HepG2 (cell line): ENCODE data around the gene OSBPL10. TPM values are rescaled to one million over a fixed set of nuclear protein-coding genes. Genes with fewer than 3 reads are reported as not detected.

Experiments
- ATAC-seq: fragments of 200-7000 bp; cut with Tn5 transposase; 3 replicates; pipeline ENCODE4 v1.9.1; 2020; ENCODE audit warnings: mild to moderate bottlenecking, moderate library complexity
- BruUV-seq: library from RNA; stranded (reverse); fragments of 400-500 nt; replicated peaks from 2 replicates; lab custom pipeline; 2021; lab: Mats Ljungman, UMichigan
- CTCF ChIA-PET: fragments of 300-600 bp; formaldehyde crosslinking; extraction: SDS; loops from one replicate; lab custom pipeline; 2021; ENCODE audit warnings: low total read pairs, inconsistent platforms, low intra/inter-chr PET ratio; lab: Yijun Ruan, JAX
- POLR2A ChIA-PET: fragments of 350-600 bp; sonication (Branson Sonifier 250); formaldehyde crosslinking; loops from one replicate; lab custom pipeline; 2020; ENCODE audit warnings: antibody characterized with exemption, inconsistent platforms; lab: Yijun Ruan, JAX
- DNase-seq: peaks from one replicate; pipeline ENCODE4 v3.0.0-alpha.2; 2015; ENCODE audit warnings: low spot score
- FAIRE-seq: peaks from 3 replicates; lab custom pipeline; 2011; peaks lifted over from hg19 to GRCh38; lab: Jason Lieb, UNC
- H2AFZ ChIP-seq: one replicate; pipeline ENCODE4 v1.6.1; 2011; ENCODE audit warnings: low read length, inconsistent platforms
- H3K27ac ChIP-seq: fragments of 300-600 bp; 3 replicates; pipeline ENCODE4 v1.8.0; 2011; ENCODE audit warnings: mixed run types, mild to moderate bottlenecking, mixed read lengths, low read length, inconsistent platforms; ENCODE audit not compliant: insufficient read depth; ENCODE audit errors: extremely low read length
- H3K27me3 ChIP-seq, 2 experiments: fragments of 200-600 bp in 1 of 2; 2 replicates in 1 of 2; 3 replicates in 1 of 2; pipeline versions ENCODE4 v1.6.0 to v1.8.0; 2011; ENCODE audit warnings: low read length in 2 of 2, mild to moderate bottlenecking in 2 of 2, moderate library complexity in 2 of 2, inconsistent platforms in 1 of 2; ENCODE audit not compliant: insufficient read depth in 2 of 2, control insufficient read depth in 1 of 2
- H3K36me3 ChIP-seq, 2 experiments: fragments of 200-600 bp in 1 of 2; replicated peaks in 1 of 2; 2 replicates in 1 of 2; 3 replicates in 1 of 2; pipeline versions ENCODE4 v1.5.1 to v1.8.0; 2011; ENCODE audit warnings: low read length in 2 of 2, inconsistent platforms in 1 of 2; ENCODE audit not compliant: insufficient read depth in 2 of 2, control insufficient read depth in 1 of 2
- H3K4me1 ChIP-seq: 2 replicates; pipeline ENCODE4 v1.5.1; 2012; ENCODE audit warnings: low read length, inconsistent platforms; ENCODE audit not compliant: insufficient read depth
- H3K4me2 ChIP-seq: 2 replicates; pipeline ENCODE4 v1.6.0; 2011; ENCODE audit warnings: low read depth, low read length, inconsistent platforms
- H3K4me3 ChIP-seq, 3 experiments: fragments of 200-600 bp in 1 of 3; sonication (generic), shearing (Covaris generic) in 1 of 3; replicated peaks in 1 of 3; 2 replicates each; pipeline ENCODE4 v1.5.1; 2011 to 2016; ENCODE audit warnings: low read length in 3 of 3, inconsistent platforms in 2 of 3, low read depth in 2 of 3, mild to moderate bottlenecking in 2 of 3, control low read depth in 1 of 3, mixed read lengths in 1 of 3; ENCODE audit not compliant: insufficient read depth in 1 of 3
- H3K79me2 ChIP-seq: one replicate; pipeline ENCODE4 v1.6.1; 2011; ENCODE audit warnings: low read length, inconsistent platforms; ENCODE audit not compliant: insufficient read depth
- H3K9ac ChIP-seq: 2 replicates; pipeline ENCODE4 v1.6.0; 2011; ENCODE audit warnings: mild to moderate bottlenecking, low read depth, low read length, inconsistent platforms; ENCODE audit not compliant: insufficient read depth
- H3K9me3 ChIP-seq: 2 replicates; pipeline ENCODE4 v1.5.1; 2012; ENCODE audit warnings: mild to moderate bottlenecking, low read length
- H4K20me1 ChIP-seq: 2 replicates; pipeline ENCODE4 v1.6.0; 2011; ENCODE audit warnings: inconsistent platforms, mild to moderate bottlenecking, low read length, moderate library complexity; ENCODE audit not compliant: insufficient read depth
- CEBPZ ChIP-seq: IDR thresholded peaks from 2 replicates; pipeline ENCODE4 v1.6.1; 2012; ENCODE audit warnings: low read length, improper control_type of control experiment
- EED ChIP-seq: sonication (generic); formaldehyde crosslinking; IDR thresholded peaks from 2 replicates; pipeline ENCODE4 v1.5.0; 2020; ENCODE audit warnings: mild to moderate bottlenecking, missing genetic modification reagents
- FOSL2 ChIP-seq: sonication (generic); formaldehyde crosslinking; IDR thresholded peaks from 2 replicates; pipeline ENCODE4 v1.4.0; 2020; ENCODE audit warnings: missing genetic modification reagents
- GMEB1 ChIP-seq: sonication (generic); formaldehyde crosslinking; IDR thresholded peaks from 2 replicates; pipeline ENCODE4 v1.5.1; 2020; ENCODE audit warnings: missing genetic modification reagents, mild to moderate bottlenecking, borderline replicate concordance
- GMEB2 ChIP-seq: IDR thresholded peaks from 2 replicates; pipeline ENCODE4 v1.6.1; 2016; ENCODE audit warnings: missing biosample characterization, missing genetic modification reagents, low read depth
- KDM3A ChIP-seq: IDR thresholded peaks from 2 replicates; pipeline ENCODE4 v1.6.1; 2018; ENCODE audit warnings: low read depth, missing compliant biosample characterization
- MAZ ChIP-seq, 2 experiments: sonication (generic) in 1 of 2; formaldehyde crosslinking in 1 of 2; IDR thresholded peaks; 2 replicates each; pipeline versions ENCODE4 v1.5.0 to v1.6.1; 2012 to 2020; ENCODE audit warnings: low read depth in 2 of 2, mild to moderate bottlenecking in 2 of 2, borderline replicate concordance in 1 of 2, improper control_type of control experiment in 1 of 2, low read length in 1 of 2, missing genetic modification reagents in 1 of 2, moderate library complexity in 1 of 2
- NCOR1 ChIP-seq: fragments of 200-600 bp; sonication (generic); IDR thresholded peaks from 2 replicates; pipeline ENCODE4 v1.7.0; 2017; ENCODE audit warnings: antibody characterized with exemption, low read length, borderline replicate concordance
- NFKB2 ChIP-seq: sonication (generic); formaldehyde crosslinking; IDR thresholded peaks from 2 replicates; pipeline ENCODE4 v1.4.0; 2020; ENCODE audit warnings: missing genetic modification reagents, borderline replicate concordance
- PAF1 ChIP-seq: IDR thresholded peaks from 2 replicates; pipeline ENCODE4 v1.6.1; 2016; ENCODE audit warnings: missing genetic modification reagents, missing compliant biosample characterization
- PRPF4 ChIP-seq: fragments of 200-400 bp; formaldehyde crosslinking; IDR thresholded peaks from 2 replicates; pipeline ENCODE4 v1.6.1; 2016; ENCODE audit warnings: low read length, low read depth; ENCODE audit not compliant: poor library complexity, severe bottlenecking
- RARG ChIP-seq: sonication (generic); formaldehyde crosslinking; IDR thresholded peaks from 2 replicates; pipeline ENCODE4 v1.4.0; 2020; ENCODE audit warnings: low read depth, mild to moderate bottlenecking, missing genetic modification reagents
- SIX1 ChIP-seq: sonication (generic); formaldehyde crosslinking; IDR thresholded peaks from 2 replicates; pipeline ENCODE4 v1.4.0; 2020; ENCODE audit warnings: missing genetic modification reagents, borderline replicate concordance
- SOX5 ChIP-seq: IDR thresholded peaks from 2 replicates; pipeline ENCODE4 v1.6.1; 2016; ENCODE audit warnings: borderline replicate concordance
- ZBTB1 ChIP-seq: sonication (generic); formaldehyde crosslinking; IDR thresholded peaks from 2 replicates; pipeline ENCODE4 v1.4.0; 2020; ENCODE audit warnings: missing genetic modification reagents, borderline replicate concordance
- ZNF446 ChIP-seq: sonication (generic); formaldehyde crosslinking; IDR thresholded peaks from 2 replicates; pipeline ENCODE4 v1.5.0; 2020; ENCODE audit warnings: mild to moderate bottlenecking, missing genetic modification reagents
- ZNF569 ChIP-seq: sonication (generic); formaldehyde crosslinking; IDR thresholded peaks from 2 replicates; pipeline ENCODE4 v1.5.0; 2020; ENCODE audit warnings: mild to moderate bottlenecking, missing genetic modification reagents, moderate library complexity, borderline replicate concordance
- ZNF841 ChIP-seq: sonication (generic); formaldehyde crosslinking; IDR thresholded peaks from 2 replicates; pipeline ENCODE4 v1.8.1; 2023; ENCODE audit warnings: missing genetic modification reagents, borderline replicate concordance
- WGBS: methylation state at CpG from one replicate; pipeline ENCODE4 v1.1.6; 2017; ENCODE audit warnings: low lambda C conversion rate; 5-methylcytosine and 5-hydroxymethylcytosine counted together
- in situ Hi-C: cut with HindIII; loops from 2 replicates; pipeline ENCODE4 v1.10.0; 2017; ENCODE audit warnings: low pct_unique_long_range_greater_than_20kb; ENCODE audit not compliant: extremely low pct_ligation_motif_present
- intact Hi-C: fragments of 100-400 bp; cut with micrococcal nuclease; formaldehyde crosslinking; loops from one replicate; pipeline ENCODE4 v1.10.0; 2022; ENCODE audit not compliant: unreplicated experiment
- polyA plus RNA-seq, 8 experiments: library from polyadenylated mRNA; depleted of rRNA in 3 of 8; stranded (reverse) in 7 of 8; unstranded in 1 of 8; fragments of >200 nt; fragmentation: Illumina TruSeq in 4 of 8; extraction: Trizol in 4 of 8; gene quantifications; 2 replicates each; pipeline versions ENCODE4 v1.2.1 to v1.2.3, GENCODE V29; 2011 to 2016; ENCODE audit warnings: low read depth in 4 of 8, missing spikeins in 1 of 8, mixed read lengths in 1 of 8; ENCODE audit not compliant: insufficient read depth in 1 of 8
- total RNA-seq, 5 experiments: library from RNA; depleted of rRNA; stranded (reverse); fragments of >200 nt; fragmentation: Illumina TruSeq; extraction: Trizol; gene quantifications; 2 replicates each; pipeline ENCODE4 v1.2.3, GENCODE V29; 2016; ENCODE audit warnings: low read depth in 1 of 5

OSBPL10 gene
- total and polyA plus RNA-seq, 2 of the 13 experiments (the other 11 are each of a cell fraction or from before 2014, with no cell fraction given): 10.3 to 28.6 TPM

GRCh38 chr3:31723701-31724100, 257.4 kb downstream of the OSBPL10 start (continued):
- TF ChIP-seq GMEB1 (CRISPR knock-in tag) (no peak), KDM3A (CRISPR knock-in tag) (no peak), SOX5 (no peak)

GRCh38 chr3:31721676-31722075, 259.4 kb downstream of the OSBPL10 start:
- no TSS peak for BruUV-seq
- CTCF ChIA-PET: no interaction called here
- Histone ChIP-seq H3K4me1 (peaks cover 12% of the 10 kb centered on the region), H3K79me2 (no peaks in the 10 kb centered on the region), H3K27ac (no peak overlapping the region), H3K4me2 (peak overlapping the region; percentile 3; the same call in 1 of the 2 replicates), H3K36me3 (peaks cover 0 to 5% of the 10 kb centered on the region in 2 experiments; a peak in 1 of 5 replicates), H3K9ac (no peak overlapping the region), H3K4me3 (no peak overlapping the region), H4K20me1 (0 out of 2 replicates have a peak, but pooled peaks cover 3% of the 10 kb centered on the region), H2AFZ (no peak overlapping the region), H3K27me3 (no peaks in the 10 kb centered on the region), H3K9me3 (no peaks in the 10 kb centered on the region)
- peak; percentile 70 for ATAC-seq
- no peak for FAIRE-seq
- DNase-seq: peak; percentile 62
- POLR2A ChIA-PET: no interaction called here
- WGBS: 87% methylated on average over 3 of the region's 3 CpGs
- intact Hi-C loops (no loop called here), in situ Hi-C loops (no loop called here)
- TF ChIP-seq ZNF569 (CRISPR knock-in tag) (no peak), FOSL2 (CRISPR knock-in tag) (peak; percentile 27; the same call in 1 of the 2 replicates), MAZ (IDR thresholded peaks at IDR 0.05; ENCODE audit: borderline replicate concordance, low read depth, low read length) (no peak), MAZ (CRISPR knock-in tag; IDR thresholded peaks at IDR 0.05; ENCODE audit: low read depth) (no peak), RARG (CRISPR knock-in tag) (no peak), NFKB2 (CRISPR knock-in tag) (no peak), NCOR1 (peak; percentile 27; the same call in 1 of the 2 replicates), ZNF841 (CRISPR knock-in tag) (no peak), CEBPZ (no peak), ZNF446 (CRISPR knock-in tag) (no peak), EED (CRISPR knock-in tag) (no peak), SIX1 (CRISPR knock-in tag) (no peak), GMEB2 (CRISPR knock-in tag) (no peak), PAF1 (CRISPR knock-in tag) (no peak), PRPF4 (no peak), ZBTB1 (CRISPR knock-in tag) (no peak)
